ENCODE data around the gene C1QTNF1.
"Not testable (repeated sequence)": the region's sequence is repeated elsewhere in the genome, so short reads cannot be mapped to it uniquely, and the experiment has no call there.

Gene C1QTNF1

GRCh38 chr17:79051306-79051705 lies 27.3 kb downstream of the C1QTNF1 start:
- in situ Hi-C loops (cut with MboI; ENCODE audit: low sequenced_read_pairs): no loop called here

- in situ Hi-C loops (cut with MboI; ENCODE audit: low sequenced_read_pairs): no loop called here
Measured at GRCh38 chr17:79052131-79052530, 28.2 kb downstream of the C1QTNF1 start.

- in situ Hi-C loops (cut with MboI; ENCODE audit: low sequenced_read_pairs): no loop called here
Measured at GRCh38 chr17:79053251-79053925, 29.4 kb downstream of the C1QTNF1 start.

GRCh38 chr17:79054200-79054960 lies 30.4 kb downstream of the C1QTNF1 start:
- in situ Hi-C loops (cut with MboI; ENCODE audit: low sequenced_read_pairs): no loop called here

GRCh38 chr17:79055197-79055596 lies 31.2 kb downstream of the C1QTNF1 start:
- in situ Hi-C loops (cut with MboI; ENCODE audit: low sequenced_read_pairs): no loop called here

GRCh38 chr17:79057737-79058385 lies 33.9 kb downstream of the C1QTNF1 start:
- in situ Hi-C loops (cut with MboI; ENCODE audit: low sequenced_read_pairs): no loop called here

GRCh38 chr17:79062691-79063090 lies 38.7 kb downstream of the C1QTNF1 start:
- in situ Hi-C loops (cut with MboI; ENCODE audit: low sequenced_read_pairs): no loop called here

GRCh38 chr17:79064026-79064425 lies 40.1 kb downstream of the C1QTNF1 start:
- in situ Hi-C loops (cut with MboI; ENCODE audit: low sequenced_read_pairs): no loop called here

- in situ Hi-C loops (cut with MboI; ENCODE audit: low sequenced_read_pairs): no loop called here
Measured at GRCh38 chr17:79065105-79065670, 41.2 kb downstream of the C1QTNF1 start.

- in situ Hi-C loops (cut with MboI; ENCODE audit: low sequenced_read_pairs): no loop called here
Measured at GRCh38 chr17:79066963-79067362, 43.0 kb downstream of the C1QTNF1 start.

- in situ Hi-C loops (cut with MboI; ENCODE audit: low sequenced_read_pairs): no loop called here
Measured at GRCh38 chr17:79070266-79070880, 46.4 kb downstream of the C1QTNF1 start.

GRCh38 chr17:79071161-79071740 lies 47.3 kb downstream of the C1QTNF1 start:
- in situ Hi-C loops (cut with MboI; ENCODE audit: low sequenced_read_pairs): no loop called here

GRCh38 chr17:79072544-79072943 lies 48.6 kb downstream of the C1QTNF1 start:
- in situ Hi-C loops (cut with MboI; ENCODE audit: low sequenced_read_pairs): no loop called here

GRCh38 chr17:79073016-79073705 lies 49.2 kb downstream of the C1QTNF1 start:
- in situ Hi-C loops (cut with MboI; ENCODE audit: low sequenced_read_pairs): no loop called here

- in situ Hi-C loops (cut with MboI; ENCODE audit: low sequenced_read_pairs): no loop called here
Measured at GRCh38 chr17:79073706-79074088, 49.7 kb downstream of the C1QTNF1 start.

GRCh38 chr17:79074121-79074648 lies 50.2 kb downstream of the C1QTNF1 start:
- in situ Hi-C loops (cut with MboI; ENCODE audit: low sequenced_read_pairs): not testable (repeated sequence)

- in situ Hi-C loops (cut with MboI; ENCODE audit: low sequenced_read_pairs): no loop called here
Measured at GRCh38 chr17:79074649-79075445, 50.9 kb downstream of the C1QTNF1 start, which contains the start of gene ENGASE. TSS of gene ENGASE (plus strand) at chr17:79074824. CDS start at chr17:79074945, 121 bp downstream.

GRCh38 chr17:79075446-79075750 lies 51.4 kb downstream of the C1QTNF1 start:
- in situ Hi-C loops (cut with MboI; ENCODE audit: low sequenced_read_pairs): no loop called here

GRCh38 chr17:79075861-79076406 lies 52.0 kb downstream of the C1QTNF1 start:
- in situ Hi-C loops (cut with MboI; ENCODE audit: low sequenced_read_pairs): no loop called here

Data from hTERT RPE-1 (cell line).